Colonic mucosa (tissue), 4 donors: ENCODE results near the gene CLDN9. TPM values are rescaled to one million over a fixed set of nuclear protein-coding genes. Genes with fewer than 3 reads are reported as not detected.

ENCODE experiments used
- DNase-seq: peaks from one replicate; pipeline ENCODE4 v3.0.0-alpha.2; 2020
- H3K27ac ChIP-seq: fragments of 200-600 bp; one replicate; pipeline ENCODE4 v1.8.0; 2021
- H3K27me3 ChIP-seq: fragments of 200-600 bp; one replicate; pipeline ENCODE4 v1.8.0; 2021
- H3K36me3 ChIP-seq: fragments of 200-600 bp; one replicate; pipeline ENCODE4 v1.8.0; 2021
- H3K4me1 ChIP-seq: fragments of 200-600 bp; one replicate; pipeline ENCODE4 v1.8.0; 2021; ENCODE audit warnings: mild to moderate bottlenecking
- H3K4me3 ChIP-seq: fragments of 200-600 bp; one replicate; pipeline ENCODE4 v1.8.0; 2021
- H3K9ac ChIP-seq, 2 donors: one replicate each; pipeline ENCODE4 v1.7.0; 2013; ENCODE audit warnings: control low read depth in 2 of 2, low read depth in 2 of 2, low read length in 2 of 2
- H3K9me3 ChIP-seq: fragments of 200-600 bp; one replicate; pipeline ENCODE4 v1.8.0; 2021
- intact Hi-C: fragments of 100-400 bp; cut with DNase I; formaldehyde crosslinking; loops from one replicate; pipeline ENCODE4 v1.14.1; 2022
- total RNA-seq, 2 donors: library from RNA; stranded (reverse); fragmentation: NEBNext Ultra II Directional in 1 of 2; extraction: Animal tissue kit (Norgen Biotek cat#: 25700) in 1 of 2; gene quantifications; one replicate each; pipeline ENCODE4 v1.2.1, GENCODE V29; 2021
- TF ChIP-seq, protein P1 (sequence below): fragments of 200-600 bp; IDR thresholded peaks from one replicate; pipeline ENCODE4 v1.8.0; 2022; ENCODE audit warnings: antibody characterized with exemption, mild to moderate bottlenecking
- donor health status: healthy.
- donor health status: DM: no; HTN: no; CAD: no.
- donor health status: DM: no; HTN: no; CAD: no.

CLDN9 gene
- total RNA-seq, 2 donors from 2014 or later, result 0.35 to 0.67 TPM

DNA sequence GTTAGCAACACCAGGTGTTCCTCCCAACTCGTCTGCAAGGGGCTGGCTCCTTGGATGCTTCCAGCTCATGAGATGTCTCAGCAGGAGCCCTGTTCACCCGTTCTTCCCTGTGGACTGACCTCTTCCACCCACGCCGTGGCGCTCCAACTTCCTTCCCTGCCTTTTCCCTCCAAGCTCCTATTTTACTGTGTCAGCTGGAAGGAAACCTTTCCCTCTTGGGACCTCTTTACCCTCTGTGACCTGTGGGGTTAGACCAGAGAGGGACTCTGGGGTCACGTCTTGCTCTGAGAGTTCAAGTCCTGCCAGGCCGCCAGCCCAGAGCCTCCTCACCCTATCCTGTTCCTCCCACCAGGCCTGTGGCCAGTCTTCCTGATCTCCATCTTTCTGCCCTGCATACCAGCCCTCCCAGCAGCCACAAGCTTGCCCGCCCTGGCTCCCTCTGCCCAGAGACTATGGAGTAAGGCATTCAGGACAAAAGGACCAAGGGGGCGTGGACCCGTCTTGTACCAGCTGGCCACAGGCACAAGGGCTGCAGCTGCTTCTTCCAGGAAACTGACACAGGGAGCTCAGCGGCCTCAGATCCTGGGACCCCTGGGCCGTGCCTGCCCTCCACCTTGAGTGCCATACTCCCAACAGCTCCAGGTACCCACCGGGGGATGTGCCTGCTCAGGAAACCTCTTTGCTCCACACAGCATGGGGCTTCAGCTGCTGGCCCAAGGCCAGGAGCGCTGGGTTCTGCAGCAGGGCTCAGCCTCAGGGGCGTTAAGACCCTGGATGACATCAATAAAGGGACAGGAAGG lies 40.5 kb upstream of the CLDN9 start:
- Histone ChIP-seq H3K4me3 (no peak overlapping the region), H3K9me3 (no peaks in the 10 kb centered on the region), H3K27me3 (peaks cover 10% of the 10 kb centered on the region), H3K36me3 (no peaks in the 10 kb centered on the region), H3K4me1 (peaks cover 13% of the 10 kb centered on the region), H3K9ac (no peak overlapping the region), H3K27ac (no peak overlapping the region)
- DNase-seq, result no peak
- TF ChIP-seq, protein P1, sequence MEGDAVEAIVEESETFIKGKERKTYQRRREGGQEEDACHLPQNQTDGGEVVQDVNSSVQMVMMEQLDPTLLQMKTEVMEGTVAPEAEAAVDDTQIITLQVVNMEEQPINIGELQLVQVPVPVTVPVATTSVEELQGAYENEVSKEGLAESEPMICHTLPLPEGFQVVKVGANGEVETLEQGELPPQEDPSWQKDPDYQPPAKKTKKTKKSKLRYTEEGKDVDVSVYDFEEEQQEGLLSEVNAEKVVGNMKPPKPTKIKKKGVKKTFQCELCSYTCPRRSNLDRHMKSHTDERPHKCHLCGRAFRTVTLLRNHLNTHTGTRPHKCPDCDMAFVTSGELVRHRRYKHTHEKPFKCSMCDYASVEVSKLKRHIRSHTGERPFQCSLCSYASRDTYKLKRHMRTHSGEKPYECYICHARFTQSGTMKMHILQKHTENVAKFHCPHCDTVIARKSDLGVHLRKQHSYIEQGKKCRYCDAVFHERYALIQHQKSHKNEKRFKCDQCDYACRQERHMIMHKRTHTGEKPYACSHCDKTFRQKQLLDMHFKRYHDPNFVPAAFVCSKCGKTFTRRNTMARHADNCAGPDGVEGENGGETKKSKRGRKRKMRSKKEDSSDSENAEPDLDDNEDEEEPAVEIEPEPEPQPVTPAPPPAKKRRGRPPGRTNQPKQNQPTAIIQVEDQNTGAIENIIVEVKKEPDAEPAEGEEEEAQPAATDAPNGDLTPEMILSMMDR, result no peak
- intact Hi-C loops, result no loop called here

DNA sequence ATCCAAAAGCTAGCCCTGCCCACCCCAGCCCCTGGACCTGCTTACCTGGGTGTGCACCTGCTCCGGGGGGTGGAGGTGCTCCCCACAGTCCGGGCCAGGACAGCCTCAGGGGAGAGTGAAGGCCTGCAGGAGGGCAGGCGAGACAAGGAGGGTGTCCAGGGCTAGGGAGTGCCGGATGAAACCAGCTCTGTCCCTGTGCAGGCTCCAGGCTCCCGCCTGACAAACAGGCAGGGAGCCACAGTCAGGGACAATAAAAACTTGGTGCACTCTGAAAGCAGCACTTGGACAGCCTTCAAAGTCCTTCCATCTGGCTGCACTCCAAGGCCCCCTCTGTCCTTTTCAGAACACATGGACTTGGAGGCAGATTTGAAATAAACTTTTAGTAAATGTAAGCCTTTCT lies 39.6 kb upstream of the CLDN9 start:
- intact Hi-C loops, result no loop called here

DNA sequence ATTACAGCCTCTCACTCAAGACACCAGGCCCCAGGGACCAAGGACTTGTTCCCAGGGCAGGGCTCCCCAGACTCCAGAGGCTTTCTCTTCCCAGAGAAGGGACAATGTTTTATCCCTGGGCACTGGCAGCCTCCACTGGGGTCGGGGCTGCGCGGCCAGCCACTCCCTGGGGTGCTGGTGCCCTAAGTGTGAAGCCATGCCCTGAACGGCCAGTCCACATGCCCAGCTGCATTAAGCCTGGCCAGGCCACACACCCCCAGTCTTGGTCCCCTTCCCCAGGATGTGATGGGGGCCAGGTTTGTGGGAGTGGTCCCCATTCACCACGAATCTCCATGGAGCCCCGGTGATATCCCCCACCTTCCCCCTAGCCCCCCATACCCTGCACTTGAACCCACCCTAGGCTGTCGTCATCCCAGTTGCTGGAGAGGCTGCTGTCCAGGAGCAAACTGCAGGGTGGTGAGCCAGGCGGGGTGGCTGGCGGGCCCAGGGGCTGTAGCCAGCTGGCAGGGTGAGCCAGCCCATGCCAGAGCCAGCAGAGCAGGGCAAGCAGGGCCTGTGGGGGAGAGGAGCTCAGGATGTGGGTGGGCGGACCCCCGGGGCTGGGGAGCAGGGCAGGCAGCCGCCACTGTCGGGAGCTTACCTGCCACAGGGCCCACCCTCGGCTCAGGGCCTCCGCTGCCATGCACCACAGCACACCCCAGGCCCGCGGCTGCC lies 39.0 kb upstream of the CLDN9 start:
- Histone ChIP-seq H3K36me3 (no peaks in the 10 kb centered on the region), H3K4me1 (peaks cover 9% of the 10 kb centered on the region), H3K9me3 (no peaks in the 10 kb centered on the region), H3K27ac (no peak overlapping the region), H3K9ac (no peak overlapping the region), H3K4me3 (no peak overlapping the region), H3K27me3 (no peaks in the 10 kb centered on the region)
- DNase-seq, result no peak
- intact Hi-C loops, result no loop called here
- TF ChIP-seq, protein P1, result no peak

More for the DNA sequence above, 39.6 kb upstream of the CLDN9 start:
- TF ChIP-seq, protein P1, result no peak
- Histone ChIP-seq H3K27me3 (peaks cover under 1% of the 10 kb centered on the region), H3K9ac (no peak overlapping the region), H3K4me1 (peaks cover 9% of the 10 kb centered on the region), H3K36me3 (no peaks in the 10 kb centered on the region), H3K4me3 (no peak overlapping the region), H3K27ac (no peak overlapping the region), H3K9me3 (no peaks in the 10 kb centered on the region)
- no peak for DNase-seq

DNA sequence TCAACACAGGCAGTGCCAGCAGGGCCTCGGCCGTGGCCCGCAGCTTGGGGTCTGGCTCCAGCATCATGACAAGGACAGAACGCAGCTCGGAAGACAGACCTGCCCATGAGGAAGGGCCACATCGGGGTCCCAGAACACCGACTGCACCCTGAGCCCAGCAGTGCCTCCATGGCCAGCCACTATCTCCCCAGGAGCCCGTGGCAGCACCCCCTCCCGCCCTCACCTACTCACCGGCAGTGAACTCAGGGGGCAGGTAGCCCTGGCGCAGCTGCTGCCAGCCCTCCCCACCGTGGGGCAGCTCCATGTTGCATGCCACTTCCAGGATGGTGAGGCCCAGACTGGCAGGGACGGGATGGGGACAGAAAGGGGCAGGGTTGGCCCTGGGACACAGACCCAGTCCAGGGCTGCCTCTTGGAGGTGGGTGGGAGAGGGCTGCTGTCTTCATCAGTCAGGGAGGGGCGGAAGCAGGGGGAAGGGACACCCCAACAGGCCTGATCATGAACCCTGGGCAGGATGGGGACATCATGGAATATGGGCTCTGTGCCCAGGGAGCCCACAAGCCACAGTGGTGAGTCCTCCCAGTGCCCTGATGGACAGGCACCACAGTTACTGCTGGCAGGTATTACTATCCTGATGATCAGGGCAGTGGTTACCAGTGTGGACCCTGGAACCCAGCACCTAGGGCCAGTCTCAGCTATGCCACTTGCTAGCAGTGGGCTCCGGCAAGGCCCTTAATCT lies 38.2 kb upstream of the CLDN9 start:
- no peak for DNase-seq
- intact Hi-C loops, result no loop called here

More for the DNA sequence above, 38.2 kb upstream of the CLDN9 start:
- TF ChIP-seq, protein P1, result no peak
- Histone ChIP-seq H3K27me3 (no peaks in the 10 kb centered on the region), H3K27ac (no peak overlapping the region), H3K9ac (no peak overlapping the region), H3K4me1 (peaks cover 10% of the 10 kb centered on the region), H3K36me3 (no peaks in the 10 kb centered on the region), H3K9me3 (no peaks in the 10 kb centered on the region), H3K4me3 (no peak overlapping the region)
